Fibroblast of skin of abdomen (primary cell): ENCODE data around the gene GDPD3.

Source experiments
- DNase-seq: peaks from one replicate; pipeline ENCODE4 v3.0.0-alpha.2; 2013

Gene GDPD3

DNA sequence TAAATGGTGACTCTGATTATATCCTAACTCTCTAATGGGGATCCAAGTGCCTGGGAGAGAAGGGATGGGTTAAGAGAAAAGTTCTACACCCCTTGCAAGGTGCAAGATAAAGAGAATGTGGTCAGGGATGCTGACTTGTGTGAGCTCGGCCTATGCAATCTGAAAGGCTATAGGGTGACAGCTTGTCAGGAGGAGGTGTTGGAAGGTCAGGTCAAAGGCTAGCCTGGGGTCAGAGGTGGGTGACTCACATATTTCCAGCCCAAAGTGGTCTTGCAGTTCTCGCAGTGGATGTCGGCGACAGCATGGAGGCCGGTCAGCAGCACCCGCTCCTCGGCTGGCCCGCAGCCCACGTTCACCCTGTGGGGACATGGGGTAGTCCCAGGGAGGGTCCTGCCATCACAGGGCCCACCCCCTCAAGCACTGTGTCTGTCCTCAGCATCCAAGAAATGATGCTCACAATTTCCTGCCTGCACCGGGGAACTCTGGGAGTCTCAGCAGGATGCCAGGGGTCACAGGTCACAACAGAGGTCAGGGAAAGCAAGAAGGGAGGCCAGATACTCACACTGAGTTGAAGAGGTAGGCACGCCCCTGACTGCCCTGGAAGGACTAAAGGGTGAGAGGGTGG, 18.7 kb downstream of the GDPD3 start:
- DNase-seq = no peak

DNA sequence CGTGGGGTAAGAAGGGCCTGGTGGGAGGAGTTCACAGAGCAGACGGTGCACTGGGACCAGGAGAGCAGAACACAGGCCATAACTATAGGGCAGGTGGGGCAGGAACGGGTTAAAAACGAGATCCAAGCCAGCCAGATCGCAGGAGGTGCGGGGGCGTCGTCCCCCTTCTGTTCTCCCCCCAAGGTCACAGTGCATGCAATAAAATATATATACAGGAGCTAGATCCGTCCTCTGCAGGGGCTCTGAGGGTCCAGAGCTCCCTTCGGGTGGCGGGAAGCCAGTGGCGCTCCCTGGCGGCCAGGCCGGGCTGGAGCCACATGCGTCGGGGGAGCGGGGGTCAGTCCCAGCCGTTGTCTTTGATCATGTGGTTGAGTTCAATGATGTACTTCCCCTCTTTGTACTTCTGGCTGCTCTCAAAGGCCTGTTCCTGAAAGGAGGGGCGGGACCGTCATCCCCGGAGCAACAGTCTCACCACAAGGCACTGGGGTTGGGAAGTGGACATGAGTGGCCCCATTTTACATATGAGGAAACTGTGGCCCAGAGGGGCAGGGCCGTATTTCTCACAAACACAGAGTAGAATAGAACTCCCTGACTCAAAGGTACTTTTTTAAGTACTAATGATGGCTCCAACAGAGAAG, 20.8 kb downstream of the GDPD3 start:
- peak; percentile 52 for DNase-seq

DNA sequence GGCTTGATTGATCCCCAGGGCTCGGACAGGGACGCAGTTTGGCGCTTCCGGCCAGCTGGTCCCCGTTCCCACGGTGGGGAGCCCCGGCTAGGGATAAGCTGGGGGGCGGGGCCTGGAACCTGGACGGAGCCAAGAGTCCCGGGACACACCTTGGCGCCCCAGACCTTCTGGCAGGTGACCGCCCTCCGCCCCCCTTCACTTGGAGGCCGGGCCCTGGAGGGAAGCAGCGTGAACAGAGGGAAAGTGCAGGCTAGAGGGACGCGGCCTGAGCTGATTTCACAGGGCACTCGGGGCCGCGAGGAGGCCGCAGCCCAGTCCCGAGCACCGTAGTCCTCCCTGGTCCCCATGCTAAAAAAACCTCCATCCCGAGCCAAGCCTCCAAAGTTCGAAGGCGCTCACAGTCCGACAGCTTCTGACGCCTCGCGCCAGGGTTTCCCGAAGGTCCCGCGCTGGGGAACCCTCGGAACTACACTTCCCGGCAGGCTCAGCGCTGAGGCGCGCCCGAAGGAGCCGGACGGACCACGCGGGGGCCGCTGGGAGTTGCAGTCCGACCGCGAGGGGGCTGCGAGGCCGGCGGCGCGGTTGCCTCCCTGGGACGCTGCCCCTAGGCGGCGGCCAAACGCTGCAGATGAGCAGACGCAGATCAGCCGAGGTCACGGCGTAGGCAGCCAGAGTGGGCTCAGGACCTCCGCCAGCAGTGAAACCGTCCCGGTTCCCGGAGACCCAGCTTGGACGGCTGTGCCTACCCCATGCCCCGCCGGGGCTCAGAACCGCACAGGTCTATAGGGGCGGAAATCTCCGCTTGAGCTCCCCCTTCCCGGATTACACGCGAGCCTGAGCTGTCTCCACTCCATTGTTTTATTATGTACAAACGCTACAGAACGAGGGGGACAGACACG, 21.6 kb downstream of the GDPD3 start, which contains the start of gene TBX6:
Gene TBX6, minus strand, starts transcription at position 451 of the 899 bp plus-strand sequence. CDS start 731 bp downstream, outside the sequence.
- DNase-seq = peak; percentile 90

DNA sequence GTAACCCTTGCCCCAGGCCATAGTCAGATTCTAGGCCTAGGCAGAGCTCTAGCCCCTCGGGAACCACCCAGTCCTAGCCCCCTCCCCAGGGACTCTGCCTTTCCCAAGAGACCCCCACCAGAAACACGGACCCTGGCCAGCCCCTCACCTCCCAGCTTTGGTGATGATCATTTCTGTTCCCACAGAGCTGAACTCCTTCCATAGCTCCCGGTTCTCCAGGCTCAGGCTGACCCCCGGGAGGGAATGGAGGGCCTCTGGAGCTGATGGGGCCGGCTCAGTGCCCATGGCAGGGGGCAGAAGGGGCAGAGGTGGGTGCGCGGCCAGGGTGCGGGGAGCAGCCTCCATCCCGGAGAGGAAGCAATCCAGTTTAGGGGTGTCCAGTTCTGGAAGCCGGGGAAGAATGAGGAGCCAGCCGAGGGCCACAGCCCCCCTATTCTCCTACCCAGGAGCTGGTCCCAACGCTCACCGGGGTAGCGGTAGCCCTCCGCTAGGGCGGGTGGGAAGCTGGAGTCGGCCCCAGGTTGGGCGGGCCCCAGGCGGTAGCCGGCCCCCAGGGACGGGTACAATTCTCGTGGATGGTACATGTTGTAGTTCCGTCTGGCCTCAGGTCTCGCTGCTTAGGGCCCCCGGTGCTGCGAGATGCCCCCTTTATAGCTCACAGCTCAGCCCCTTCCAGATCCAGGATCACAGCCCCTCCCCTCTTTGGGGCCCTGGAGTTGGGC, 22.6 kb downstream of the GDPD3 start:
- DNase-seq = no peak

DNA sequence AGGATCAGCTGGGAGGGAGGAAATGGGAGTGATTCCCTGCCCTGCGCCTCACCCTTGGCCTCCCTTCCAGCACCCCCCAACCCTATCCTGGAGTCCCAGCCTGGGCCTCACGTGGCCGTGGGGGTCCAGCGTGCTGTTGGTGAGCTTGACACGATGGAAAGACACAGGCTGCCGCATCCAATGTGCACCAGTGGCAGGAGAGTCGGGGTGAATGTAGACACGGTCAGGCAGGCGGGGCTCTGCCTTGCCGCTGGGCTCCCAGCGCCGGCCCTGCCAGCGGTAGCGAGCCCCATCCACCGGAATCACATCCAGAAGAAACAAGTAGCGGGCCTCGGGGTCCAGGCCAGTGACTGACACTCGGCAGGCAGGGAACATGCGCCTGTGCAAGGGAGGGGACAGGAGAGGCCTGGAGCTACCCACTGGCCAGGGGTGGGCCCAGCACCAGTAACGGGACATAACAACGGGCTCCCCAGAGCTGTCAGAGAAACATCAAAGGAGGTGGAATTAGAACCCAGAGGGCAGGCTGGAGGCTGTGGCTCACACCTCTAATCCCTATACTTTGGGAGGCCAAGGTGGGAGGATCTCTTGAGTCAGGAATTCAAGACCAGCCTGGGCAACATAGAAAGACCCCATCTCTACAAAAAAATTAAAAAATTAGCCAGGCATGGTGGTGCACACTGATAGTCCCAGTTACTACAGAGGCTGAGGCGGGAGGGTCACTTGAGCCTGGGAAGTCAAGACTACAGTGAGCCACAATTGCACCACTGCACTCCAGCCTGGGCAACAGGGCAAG, 24.3 kb downstream of the GDPD3 start:
- DNase-seq = no peak

DNA sequence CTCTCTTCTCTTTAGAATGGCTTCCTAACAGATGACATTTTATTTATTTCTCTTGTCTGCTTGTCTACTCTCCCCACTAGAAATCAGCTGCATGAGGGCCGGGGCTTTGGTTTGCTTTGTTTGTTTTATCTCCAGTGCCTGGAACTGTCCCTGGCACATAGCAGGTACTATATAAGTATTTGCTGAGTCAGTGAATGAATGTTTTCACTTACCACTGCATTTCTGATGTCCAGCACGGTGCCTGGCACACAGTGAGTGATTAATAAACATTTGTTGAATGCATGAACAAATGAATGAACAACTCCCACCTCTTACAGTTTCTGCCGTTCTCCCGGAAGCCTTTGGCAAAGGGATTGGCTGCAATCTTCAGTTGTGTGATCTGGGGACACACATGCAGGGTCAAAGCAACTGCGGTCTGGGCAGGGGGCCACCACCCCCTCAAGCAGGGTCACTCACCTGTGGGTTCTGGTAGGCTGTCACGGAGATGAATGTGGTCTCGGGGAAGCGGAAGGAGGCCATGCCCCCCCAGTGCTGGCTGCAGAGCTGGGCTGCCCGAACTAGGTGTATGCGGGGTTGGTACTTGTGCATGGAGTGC, 25.0 kb downstream of the GDPD3 start:
- DNase-seq = no peak

DNA sequence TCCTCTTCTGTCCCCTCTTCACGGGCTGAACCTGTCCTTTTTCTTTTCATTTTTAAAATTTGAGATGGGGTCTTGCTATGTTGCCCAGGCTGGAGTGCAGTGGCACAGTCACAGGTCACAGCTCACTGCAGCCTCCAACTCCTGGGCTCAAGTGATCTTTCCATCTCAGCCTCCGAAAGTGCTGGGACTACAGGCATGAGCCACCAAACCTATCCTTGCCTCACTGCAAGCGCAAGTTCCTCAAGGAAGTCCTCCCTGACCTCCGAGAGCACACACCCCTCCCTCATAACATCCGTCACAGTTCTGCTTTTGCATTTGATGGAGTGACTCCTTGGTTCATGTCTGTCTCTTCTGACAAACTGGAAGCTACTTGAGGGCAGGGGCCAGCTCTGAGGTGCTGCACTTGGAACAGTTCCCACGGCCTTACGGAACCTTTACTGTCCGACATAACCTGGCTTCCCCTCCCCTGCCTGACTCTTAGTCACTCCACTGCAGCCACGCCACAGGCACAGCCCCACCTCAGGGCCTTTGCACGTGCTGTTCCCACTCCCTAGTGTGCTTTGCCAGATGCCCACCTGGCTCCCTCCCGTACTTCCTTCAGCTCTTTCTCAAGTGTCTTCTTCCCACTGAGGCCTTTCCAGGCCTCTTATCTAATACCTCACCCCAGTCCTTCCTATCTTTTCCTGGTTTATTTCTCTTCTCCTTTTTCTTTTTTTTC, 26.0 kb downstream of the GDPD3 start:
- DNase-seq = no peak

DNA sequence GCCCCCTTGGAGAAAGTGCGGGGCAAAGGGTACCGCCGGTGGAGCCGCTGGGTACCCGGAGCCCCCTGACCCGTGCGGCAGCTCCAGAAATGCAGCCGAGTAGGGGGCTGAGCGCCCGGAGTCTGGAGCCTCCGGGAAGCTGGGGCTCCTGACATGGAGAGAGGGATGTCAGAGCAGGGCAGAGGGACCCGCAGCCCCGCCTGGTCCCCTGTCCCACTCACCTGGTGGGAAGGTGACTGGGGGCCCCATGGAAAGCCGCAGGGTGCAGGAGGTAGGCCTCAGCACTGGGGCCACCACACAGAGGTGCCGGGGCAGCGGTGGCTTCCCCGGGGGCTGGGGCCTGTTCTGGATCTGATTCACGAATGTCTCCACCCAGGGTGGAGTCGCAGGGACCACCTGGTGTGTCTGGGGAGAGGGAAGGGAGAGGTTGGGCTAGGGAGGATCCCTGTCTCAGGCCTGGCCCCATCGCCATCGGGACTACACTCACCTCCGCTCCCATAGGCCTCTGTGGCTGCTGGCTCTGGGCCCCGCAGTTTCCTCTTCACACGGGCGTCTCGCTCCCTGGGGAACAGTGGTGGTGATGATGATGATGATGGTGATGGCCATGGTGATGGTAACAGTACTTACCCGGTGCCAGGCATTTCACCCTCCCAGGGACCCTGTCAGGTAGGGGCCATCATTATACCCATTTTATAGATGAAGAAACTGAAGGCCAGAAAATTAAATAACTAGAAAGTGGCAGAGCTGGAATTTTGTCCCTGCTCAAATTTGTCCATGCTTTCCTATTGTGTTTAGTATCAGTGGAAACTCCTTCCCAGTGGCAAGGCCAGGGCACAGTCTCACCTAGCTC, 26.8 kb downstream of the GDPD3 start:
- no peak for DNase-seq

DNA sequence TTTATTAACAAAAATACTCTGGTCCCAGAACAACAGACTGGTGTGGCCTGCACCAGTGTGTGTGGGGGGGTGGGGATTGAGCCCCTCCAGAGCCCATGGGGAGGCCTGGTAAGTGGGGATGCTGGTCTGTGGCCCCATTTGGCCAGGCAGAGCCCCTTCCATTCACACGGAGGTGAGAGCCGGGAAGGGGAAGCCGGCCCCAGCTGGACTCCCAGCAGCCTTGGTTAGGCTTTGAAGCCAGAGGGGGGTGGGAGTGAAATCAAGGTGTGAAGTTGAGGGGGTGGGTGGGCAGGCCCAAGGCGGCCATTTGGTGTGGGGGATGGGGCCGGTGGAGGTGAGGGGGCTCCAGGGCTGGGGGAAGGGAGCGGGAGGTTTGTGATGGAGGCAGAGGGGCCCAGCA, 27.5 kb downstream of the GDPD3 start:
- DNase-seq = no peak

DNA sequence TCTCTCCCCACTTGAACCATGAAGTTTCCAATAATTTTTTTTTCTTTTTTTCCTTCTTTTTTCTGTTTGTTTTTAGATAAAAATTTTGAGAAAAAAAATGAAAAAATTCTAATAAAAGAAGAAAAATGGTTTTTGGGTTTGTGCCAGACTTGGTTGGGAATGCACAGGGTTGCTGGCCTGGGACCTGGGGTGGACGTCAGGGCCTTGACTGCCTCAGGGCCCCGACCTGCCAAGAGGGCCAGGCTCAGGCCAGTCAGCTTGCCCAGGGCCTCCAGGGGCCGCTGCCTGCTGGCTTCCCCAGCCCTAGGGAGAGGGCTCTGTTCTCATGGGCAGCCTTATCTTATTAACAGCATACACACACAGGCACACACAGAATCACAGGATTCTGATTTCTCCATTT, 28.1 kb downstream of the GDPD3 start:
- no peak for DNase-seq

DNA sequence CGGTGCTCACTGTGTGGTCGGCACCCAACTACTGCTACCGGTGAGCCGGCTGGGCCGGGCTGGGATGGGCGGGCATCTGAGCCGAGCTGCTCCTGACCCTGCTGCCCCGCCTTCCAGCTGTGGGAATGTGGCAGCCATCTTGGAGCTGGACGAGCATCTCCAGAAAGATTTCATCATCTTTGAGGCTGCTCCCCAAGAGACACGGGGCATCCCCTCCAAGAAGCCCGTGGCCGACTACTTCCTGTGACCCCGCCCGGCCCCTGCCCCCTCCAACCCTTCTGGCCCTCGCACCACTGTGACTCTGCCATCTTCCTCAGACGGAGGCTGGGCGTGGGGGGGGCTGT, 28.5 kb downstream of the GDPD3 start:
- DNase-seq = no peak

DNA sequence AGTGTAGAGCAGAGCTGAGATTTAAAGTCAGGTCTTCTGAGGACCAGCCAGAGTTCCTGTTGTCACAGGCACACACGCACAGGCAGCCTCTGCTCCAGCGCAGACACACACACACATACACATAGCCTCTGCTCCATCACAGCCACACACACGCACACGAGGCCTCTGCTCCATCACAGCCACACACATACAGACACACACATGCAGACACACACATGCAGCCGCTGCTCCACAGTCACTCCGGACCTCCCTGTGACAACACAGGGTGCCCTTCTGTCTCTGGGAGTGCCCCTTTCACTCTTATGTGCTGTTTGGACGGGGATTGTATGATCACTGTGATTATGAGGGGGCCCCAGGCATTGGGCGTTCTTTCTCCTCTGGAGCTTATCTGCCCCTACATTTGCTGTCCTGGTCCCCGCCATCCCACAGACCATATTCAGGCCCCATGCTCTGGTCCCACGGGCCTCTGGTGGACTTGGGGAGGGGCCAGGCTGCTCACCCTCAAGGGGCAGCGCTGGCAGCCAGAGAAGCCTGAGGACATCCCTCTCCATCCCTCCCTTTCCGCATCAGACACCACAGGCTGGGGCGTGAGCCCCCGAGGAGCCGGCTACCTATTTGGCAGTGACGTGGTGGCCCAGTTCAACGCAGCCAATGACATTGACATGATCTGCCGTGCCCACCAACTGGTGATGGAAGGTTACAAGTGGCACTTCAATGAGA, 29.1 kb downstream of the GDPD3 start:
- DNase-seq = no peak

DNA sequence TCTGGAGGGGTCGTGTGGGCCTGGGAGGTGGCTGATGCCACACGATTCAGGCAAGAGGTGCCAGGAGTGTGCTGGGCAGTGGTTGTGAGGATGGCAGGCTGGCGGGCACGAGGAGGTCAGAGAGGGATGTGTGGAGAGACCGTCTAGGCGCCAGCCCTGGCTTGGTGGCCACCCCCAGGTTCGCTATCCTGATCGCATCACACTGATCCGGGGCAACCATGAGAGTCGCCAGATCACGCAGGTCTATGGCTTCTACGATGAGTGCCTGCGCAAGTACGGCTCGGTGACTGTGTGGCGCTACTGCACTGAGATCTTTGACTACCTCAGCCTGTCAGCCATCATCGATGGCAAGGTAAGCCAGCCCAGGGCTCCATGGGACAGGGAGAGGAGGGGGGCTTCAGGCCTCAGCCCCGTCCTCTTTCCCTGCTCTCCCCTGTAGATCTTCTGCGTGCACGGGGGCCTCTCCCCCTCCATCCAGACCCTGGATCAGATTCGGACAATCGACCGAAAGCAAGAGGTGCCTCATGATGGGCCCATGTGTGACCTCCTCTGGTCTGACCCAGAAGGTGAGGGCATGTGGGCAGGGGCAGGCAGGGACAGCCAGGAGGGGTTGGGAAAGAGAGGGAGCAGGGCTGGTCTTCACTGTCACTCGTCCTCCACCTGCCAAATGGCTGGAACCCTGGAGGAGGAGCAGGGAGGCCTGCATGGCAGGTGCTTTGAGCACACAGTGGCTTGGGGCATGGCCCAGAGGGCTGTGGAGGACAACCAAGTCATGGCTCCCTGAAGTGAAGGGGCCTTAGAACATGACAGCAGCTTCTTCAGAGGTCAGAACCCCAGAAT, 29.9 kb downstream of the GDPD3 start:
- no peak for DNase-seq

DNA sequence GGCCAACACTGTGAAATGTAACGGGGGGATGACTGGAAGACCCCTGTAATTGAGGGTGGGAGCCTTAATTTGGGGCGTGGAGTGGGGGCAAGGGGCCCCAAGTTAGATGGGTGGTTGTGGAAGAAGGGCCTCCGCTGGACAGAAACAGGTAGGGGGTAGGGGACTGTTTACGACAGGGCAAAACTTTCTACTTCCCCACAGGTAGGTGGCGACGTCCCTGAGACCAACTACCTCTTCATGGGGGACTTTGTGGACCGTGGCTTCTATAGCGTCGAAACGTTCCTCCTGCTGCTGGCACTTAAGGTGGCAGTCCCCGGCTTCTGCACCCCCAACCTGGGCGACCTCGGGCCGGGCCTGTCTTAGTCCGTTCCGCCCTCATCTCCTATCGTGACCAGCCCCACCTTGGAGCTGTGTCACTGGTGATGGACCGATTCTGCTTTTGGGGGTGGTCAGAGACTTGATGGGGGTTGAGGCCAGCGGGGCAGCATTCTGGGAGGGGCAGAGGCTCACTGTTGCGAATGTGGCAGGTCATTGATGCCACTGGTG, 30.7 kb downstream of the GDPD3 start:
- DNase-seq = no peak

DNA sequence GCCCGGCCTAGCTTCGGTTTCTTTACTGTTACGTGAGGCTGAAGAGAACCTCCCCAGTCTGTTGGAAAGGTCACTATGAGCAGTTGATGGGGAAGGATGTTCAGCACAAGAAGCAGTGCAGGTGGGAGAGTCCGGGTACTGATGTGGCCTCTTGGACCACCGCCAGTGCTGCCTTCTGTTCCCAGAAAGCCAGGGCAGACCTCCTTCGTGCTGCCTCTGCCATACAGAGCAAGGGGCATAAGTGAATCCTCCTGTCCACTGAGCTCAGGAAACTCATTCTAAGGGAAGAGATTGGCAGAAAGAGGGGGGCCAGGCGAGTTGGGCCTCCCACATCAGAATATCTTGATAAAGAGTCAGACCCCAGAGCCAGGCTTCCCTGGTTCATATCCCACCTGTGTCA, 33.9 kb downstream of the GDPD3 start:
- no peak for DNase-seq

DNA sequence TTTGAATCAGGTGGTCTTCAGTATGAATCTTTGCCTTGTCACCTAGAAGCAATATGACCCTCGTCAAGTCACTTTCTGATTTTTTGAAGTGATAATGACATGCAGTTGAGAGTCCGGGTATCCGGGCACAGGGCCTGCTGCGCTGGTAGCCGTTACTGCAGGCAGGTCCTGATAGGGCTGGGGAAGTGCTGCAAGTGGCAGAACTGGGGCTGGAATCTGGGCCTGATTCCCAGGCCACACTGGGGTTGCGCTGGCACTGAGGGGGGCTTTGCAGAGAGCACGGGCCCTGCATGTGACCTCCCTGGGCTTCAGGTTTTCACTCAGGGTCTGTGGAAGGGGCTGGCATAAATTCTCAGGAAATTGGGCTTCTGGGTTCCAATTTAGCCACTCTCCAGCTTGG, 34.6 kb downstream of the GDPD3 start:
- DNase-seq = no peak

DNA sequence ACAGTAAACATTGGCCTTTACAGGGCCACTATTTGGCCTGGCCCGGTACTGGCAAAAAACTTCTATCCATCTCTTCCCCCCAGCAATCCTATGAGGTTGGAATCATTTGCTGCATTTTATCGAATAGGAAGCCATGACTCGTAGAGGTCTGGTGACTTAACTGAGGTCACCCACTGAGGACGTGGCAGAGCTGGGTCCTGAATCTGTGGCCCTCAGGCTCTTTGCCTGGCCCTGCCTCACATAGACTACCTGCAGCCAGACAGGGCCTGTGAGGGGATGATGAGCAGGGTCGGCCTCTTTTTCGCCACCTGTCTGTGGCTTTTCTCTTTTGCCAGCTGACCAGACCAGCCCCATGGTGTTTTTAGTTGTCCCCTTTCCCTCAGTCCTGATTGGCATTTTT, 35.7 kb downstream of the GDPD3 start:
- no peak for DNase-seq

DNA sequence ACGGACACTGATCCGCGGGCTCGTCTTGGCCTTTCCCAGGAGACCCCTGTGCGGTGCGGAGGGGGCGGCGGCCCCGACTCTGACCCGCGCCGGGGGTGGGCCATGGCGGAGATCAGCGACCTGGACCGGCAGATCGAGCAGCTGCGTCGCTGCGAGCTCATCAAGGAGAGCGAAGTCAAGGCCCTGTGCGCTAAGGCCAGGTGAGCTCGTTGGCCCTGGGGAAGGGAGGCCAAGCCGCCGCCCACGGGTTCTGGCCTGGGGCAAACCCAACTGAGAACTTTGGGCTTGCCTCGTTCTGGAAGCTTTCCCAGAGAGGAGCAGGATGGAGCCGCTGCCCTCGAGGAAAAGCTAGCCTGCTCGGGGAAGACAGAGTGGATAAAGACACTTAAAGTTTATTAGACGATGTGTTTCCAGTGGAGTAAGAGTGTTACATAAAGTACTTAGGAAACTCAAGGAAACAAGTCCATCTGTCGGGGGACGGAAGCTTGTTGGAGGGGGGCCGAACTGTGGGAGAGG, 37.0 kb downstream of the GDPD3 start:
- no peak for DNase-seq
